Ammon's horn (tissue), 1 donor: ENCODE results near the gene ARFGEF3.
"Not testable (repeated sequence)": the region's sequence is repeated elsewhere in the genome, so short reads cannot be mapped to it uniquely, and the experiment has no call there.

ENCODE experiments used
- DNase-seq: peaks from one replicate; pipeline ENCODE4 v3.0.0-alpha.2; 2016; ENCODE audit warnings: low spot score

Gene ARFGEF3

DNA sequence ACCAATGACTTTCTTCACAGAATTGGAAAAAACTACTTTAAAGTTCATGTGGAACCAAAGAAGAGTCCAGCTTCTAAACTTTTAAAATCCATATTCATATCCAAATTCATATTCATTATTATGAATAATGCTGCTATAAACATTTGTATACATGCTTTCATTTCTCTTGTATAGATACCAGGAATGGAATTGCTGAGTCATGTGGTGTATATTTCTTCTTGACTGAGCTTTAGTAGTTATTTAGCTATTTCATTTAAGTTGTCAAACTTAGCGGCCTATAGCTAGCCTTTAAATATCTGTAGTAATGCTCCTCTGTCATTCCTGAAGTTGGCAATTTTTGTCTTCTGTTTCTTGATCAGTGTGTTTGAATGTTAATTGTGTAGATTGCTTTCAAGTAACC lies 196.2 kb downstream of the ARFGEF3 start:
- DNase-seq, result no peak

DNA sequence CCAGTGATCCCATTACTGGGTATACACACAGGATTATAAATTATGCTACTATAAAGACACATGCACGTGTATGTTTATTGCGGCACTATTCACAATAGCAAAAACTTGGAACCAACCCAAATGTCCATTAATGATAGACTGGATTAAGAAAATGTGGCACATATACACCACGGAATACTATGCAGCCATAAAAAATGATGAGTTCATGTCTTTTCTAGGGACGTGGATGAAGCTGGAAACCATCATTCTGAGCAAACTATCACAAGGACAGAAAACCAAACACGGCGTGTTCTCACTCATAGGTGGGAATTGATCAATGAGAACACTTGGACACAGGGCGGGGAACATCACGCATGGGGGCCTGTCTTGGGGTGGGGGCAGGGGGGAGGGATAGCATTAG lies 206.9 kb downstream of the ARFGEF3 start:
- DNase-seq, result not testable (repeated sequence)

DNA sequence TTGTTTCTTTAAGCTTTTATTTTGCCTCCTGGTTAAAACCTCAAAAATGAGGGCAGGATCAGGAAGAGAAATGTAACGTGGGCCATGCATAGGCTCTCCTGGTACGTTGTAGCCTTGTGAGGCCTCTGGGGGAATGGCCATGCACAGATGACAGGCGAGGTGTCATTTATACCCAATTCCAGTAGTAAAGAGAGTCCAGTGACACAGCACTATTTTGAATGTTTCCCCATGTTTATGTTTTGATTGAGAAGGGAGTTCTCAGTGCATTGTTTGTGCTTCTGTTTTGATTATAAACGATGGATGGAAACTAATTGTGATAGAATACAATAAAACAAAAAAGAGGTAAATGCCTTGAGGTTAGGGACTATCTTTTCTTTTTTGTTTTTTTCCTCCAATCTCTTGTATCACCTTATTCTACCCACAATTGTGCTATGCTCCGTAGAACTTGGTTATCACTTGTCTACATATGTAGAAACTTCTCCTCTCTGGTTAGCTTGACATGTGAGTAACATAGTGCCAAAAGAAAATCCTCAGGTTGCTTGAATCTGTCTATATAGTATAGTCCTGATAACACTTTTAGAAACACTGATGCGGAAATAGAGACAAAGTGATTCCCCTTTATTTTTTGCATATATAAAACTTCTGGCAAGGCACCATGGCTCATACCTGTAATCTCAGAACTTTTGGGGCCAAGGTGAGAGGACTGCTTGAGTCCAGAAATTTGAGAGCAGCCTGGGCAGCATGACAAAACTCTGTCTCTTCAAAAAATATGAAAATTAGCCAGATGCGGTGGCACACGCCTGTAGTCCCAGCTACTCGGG lies 209.1 kb downstream of the ARFGEF3 start:
- no peak for DNase-seq

DNA sequence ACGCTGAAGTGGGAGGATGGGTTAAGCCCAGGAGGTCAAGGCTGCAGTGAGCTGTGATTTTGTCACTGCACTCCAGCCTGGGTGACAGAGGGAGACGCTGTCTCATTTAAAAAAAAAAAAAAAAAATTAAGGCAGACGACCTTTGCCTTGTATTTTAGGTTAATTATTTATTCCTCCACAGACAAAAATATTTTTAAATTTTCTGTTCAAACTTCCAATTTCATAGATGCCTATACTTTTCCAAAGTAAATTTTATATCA lies 209.6 kb downstream of the ARFGEF3 start:
- DNase-seq, result no peak

DNA sequence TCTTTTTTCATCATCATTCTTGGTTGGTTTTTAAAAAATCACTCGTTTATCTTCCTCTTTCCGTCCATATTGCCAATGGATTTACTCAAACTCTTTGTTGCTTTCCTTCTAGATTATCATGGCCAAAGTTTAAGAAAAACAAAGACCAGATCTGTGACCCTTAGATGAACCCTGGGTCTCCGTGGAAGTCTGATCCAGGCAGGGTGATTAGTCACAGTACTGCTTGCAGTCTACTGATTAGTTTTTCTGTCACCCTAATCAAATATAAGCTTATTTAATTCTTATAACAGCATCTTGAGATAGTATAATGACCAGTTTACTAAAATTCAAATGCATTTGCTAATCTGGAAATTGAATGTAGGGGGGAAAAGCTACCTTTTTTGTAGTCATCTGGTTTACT lies 210.0 kb downstream of the ARFGEF3 start:
- DNase-seq, result no peak

DNA sequence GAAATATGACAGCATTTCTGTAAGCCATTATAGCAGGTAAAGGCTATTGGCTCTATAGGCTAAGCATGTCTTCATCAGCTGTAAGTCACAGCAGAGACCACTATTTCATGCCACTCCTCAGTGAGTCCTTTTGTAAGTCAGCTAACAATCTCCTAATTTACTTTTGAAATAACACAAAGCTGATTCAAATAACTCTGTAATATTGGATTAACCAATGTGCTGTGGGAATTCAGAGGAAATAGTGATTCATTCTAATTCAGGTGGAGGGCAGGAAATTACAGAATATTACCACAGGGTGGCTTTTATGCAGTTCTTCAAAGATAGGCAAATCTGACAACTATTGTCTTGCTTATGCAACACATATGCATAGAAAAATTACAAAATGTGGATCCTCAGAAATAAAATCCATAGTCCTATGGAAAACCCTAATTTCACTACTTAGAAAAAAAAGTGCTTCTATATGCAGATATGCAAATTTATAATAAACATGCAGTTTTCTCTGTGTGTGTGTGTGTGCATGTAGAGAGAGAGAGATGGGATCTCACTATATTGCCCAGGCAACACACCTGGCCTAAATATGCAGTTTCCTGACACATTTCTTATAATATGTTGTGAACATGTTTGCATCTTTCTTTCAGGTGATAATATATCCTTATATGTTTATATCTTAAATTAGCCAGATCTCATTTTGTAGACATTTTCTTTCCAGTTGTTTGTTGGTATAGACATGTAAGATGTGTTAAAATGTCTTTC lies 211.1 kb downstream of the ARFGEF3 start:
- no peak for DNase-seq

DNA sequence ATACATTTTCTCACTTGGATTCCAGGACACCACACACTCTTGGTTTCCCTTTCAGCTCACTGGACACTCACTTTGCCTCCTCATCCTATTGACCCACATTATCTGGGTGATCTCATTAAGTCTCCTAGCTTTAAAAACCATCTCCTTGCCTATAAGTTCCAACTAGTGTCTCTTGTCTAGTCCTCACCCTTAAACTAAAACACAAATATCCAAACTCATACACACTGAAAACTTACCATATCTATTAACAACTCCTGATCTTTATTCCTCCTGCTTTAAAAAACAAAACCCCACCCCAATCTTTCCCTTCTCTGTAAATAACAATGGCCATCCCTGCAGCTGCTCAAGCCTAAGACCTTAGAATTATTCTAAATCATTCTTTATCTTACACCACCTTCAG lies 212.5 kb downstream of the ARFGEF3 start:
- DNase-seq, result no peak

DNA sequence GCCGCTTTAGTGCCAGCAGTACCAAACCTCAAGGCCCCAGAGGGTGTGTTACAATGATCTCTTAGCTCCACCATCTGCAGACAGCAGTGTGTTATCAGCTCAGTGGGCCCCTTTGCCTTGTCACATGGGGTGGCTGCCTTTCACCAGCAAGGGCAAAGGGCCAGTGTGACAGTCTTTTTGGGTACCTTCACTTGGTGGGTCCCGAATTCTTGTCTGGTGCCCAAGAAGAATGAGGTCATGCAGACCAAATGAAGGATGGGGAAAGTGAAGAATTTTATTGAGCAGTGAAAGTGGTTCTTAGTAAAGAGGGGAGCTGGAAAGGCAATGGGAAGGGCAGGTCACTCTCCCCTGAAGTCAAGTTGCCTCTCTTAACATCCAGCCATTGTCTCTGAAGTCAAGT lies 213.1 kb downstream of the ARFGEF3 start:
- DNase-seq, result no peak

DNA sequence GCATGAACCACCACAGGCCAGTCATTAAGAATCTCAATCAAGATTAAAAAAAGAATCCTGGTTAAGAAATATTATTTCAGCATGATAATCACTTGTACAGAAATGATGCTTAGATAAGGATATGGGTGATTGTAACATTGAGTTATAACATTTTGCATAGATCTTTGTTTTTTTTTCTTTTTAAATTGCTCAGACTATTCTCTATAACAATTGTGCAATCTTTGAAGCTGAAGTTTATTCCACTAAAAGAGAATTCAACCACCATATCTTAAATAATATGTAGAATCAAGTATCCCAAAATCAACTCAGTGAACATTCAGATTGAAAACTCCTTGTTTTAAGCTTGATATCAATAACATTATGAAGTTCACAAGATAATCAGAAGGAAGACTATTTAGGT lies 215.3 kb downstream of the ARFGEF3 start:
- DNase-seq, result no peak

DNA sequence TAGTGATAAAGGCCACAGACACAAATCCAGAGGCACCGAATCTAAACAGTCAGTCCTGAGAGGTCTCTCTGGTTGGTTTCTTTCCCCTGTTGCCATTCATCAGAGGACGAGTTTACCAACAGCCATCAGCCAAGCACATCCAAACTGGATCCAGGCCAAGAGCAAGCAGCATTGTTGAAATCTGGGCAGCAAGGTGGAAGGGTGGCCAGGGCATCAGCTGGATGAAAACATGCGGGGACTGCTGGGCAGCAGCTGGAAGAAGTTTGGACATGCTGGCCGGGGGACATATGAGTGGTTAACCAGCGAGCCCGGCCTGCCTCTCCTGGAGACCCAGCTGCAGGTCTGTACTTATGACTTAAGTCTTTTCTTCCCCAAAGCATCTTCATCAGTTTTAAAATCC lies 216.1 kb downstream of the ARFGEF3 start, which contains the start of gene SMIM28:
SMIM28 (plus strand) TSS at position 62 of the 400 bp plus-strand sequence; CDS start at position 230, 168 bp downstream.
- no peak for DNase-seq

DNA sequence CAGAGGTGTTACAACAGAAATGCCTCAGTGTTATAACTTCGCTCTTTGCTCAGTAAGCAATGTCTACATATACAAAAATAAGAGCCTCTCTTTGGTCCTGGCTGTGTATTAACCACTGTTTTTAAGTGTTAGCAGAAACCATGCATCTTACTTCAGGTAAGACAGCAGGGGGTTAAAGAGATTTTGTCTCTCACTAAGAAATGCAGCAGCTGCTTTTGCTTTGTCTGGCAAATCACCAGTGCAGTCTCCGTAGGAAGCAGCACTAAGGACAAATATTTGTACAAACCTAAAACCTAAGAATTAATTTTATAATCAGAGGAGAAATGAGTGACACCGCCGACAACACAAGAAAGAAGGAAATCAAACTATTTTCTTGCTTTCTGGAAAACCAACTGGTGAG lies 216.7 kb downstream of the ARFGEF3 start:
- DNase-seq, result no peak

DNA sequence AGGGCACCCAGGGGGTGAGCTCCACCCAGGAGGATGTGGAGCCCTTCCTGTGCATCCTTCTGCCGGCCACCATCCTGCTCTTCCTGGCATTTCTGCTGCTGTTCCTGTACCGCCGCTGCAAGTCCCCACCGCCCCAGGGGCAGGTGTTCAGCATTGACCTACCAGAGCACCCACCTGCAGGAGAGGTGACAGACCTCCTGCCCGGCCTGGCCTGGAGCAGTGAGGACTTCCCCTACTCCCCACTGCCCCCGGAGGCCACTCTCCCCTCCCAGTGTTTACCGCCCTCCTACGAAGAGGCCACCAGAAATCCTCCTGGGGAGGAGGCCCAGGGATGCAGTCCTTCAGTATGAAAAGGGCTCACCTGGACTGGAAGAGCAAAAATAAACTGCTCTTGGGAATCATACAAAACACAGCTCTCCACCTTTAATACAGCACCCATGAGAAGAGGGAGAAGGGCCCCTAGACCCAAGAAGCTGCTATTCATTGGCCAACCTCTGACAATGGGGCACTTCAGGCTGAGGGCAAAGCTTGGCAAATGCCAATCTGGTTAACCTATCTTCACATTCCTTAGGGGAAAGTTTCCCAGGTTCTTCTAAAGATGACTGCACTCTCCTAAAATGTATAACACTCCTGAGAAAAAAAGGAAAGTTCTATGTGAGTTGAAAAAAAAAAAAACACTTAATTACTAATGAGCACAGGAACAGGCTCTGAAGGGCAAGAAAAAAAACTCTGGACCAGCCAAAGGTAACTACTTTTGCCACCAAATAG lies 220.9 kb downstream of the ARFGEF3 start:
- no peak for DNase-seq

DNA sequence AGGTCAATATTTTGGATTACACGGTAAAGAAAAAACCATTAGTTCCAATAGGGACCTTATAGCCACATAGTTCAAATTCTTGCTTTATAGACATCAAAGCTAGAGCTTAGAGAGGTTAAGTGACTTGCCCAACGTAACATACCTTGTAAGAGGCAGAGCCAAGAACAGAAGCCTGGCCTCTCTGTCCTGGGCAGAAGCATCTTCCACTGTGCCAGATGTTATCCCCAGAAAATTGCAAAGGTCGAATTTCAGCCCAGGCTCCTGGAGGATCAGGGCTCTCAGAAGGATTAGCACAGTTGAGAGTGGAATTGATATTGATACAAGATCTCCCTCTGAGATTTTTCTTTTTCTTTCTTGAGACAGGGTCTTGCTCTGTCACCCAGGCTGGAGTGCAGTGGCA lies 222.0 kb downstream of the ARFGEF3 start:
- no peak for DNase-seq

DNA sequence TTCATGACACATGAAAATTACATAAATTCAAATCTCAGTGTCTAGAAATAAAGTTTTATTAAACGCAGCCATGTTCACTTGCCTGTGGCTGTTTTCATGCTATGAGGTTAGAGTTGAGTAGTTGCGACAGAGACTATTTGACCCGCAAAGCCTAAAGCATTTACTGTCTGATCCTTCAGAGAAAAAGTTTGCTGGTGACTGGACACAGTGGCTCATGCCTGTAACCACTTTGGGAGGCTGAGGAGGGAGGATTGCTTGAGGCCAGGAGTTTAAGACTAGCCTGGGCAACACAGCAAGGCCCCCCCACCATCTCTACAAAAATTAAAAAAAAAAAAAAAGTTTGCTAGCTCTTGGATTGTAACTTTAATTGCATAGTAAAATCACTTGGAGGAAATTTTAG lies 225.2 kb downstream of the ARFGEF3 start:
- no peak for DNase-seq

DNA sequence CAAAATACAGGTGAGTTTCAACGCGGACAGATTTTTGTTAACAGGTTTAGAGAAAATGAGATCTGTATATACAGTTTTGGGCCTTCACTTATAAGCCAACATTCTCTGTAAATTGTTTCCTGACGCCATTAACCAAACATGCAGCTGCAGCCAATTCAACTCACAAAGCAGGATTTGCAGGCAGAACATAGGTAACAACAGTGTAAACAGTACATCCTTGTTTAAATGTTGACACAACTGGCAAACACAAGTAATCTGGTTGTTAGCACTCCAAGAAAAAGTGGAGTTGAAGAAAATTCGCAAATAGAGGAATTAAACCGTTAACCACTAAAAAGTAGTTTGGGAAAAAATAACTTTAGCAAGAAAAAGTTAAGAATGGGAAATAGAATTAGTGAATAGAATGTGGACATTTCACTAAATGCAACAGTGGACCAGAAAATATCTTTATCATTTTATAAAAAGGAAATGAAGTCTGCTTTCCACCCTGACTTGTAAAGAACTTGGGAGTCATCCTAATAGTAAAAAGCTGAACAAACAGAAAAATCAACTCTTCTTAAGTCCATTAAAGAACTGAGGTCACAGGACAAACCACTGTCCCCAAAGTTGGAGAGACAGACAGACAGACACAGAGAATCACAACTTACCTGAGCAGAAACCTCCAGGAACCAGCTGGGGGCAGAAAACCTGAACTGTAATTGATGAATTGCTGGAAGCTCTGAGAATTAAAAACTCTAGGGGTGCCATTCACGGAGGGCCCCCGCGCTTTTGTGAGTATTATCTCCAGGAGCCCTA lies 226.0 kb downstream of the ARFGEF3 start:
- DNase-seq, result no peak

DNA sequence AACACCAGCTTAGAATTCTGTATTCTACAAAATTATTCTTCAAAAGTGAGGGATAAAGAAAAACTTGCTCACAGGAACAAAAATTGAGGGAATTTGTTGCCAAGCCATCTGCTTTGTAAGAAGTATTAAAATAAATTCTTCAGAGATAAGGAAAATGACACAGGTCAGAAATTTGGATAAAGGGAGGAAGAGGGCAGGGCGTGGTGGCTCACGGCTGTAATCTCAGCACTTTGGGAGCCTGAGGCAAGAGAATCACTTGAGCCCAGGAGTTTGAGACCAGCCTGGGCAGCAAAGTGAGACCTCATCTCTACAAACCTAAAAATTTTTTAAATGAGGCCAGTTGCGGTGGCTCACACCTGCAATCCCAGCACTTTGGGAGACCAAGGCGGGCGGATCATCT lies 227.8 kb downstream of the ARFGEF3 start:
- DNase-seq, result no peak
